HG03064 (cell line): ENCODE results near the gene CSTB.

Source experiments
- ATAC-seq: cut with Tn5 transposase; IDR thresholded peaks from one replicate; pipeline ENCODE4 v1.9.1; 2021; ENCODE audit warnings: low read depth; ENCODE audit not compliant: unreplicated experiment

CSTB gene

GRCh38 chr21:43811262-43812105, 35.4 kb upstream of the CSTB start:
- ATAC-seq, result no peak

- no peak for ATAC-seq
These were observed 34.6 kb upstream of the CSTB start for GRCh38 chr21:43810505-43811261.

- no peak for ATAC-seq
These were observed 33.9 kb upstream of the CSTB start for GRCh38 chr21:43809853-43810504.

- ATAC-seq, result no peak
These were observed 33.3 kb upstream of the CSTB start for GRCh38 chr21:43809346-43809799.

- no peak for ATAC-seq
These were observed 32.7 kb upstream of the CSTB start for GRCh38 chr21:43808832-43809251.

GRCh38 chr21:43808367-43808766, 32.3 kb upstream of the CSTB start:
- no peak for ATAC-seq

GRCh38 chr21:43806017-43806710, 30.1 kb upstream of the CSTB start:
- no peak for ATAC-seq

- ATAC-seq, result peak; percentile 65
These were observed 29.2 kb upstream of the CSTB start for GRCh38 chr21:43805275-43805800.

GRCh38 chr21:43803558-43804300, 27.6 kb upstream of the CSTB start:
- no peak for ATAC-seq

- ATAC-seq, result no peak
These were observed 26.7 kb upstream of the CSTB start for GRCh38 chr21:43802713-43803313.

- no peak for ATAC-seq
These were observed 25.1 kb upstream of the CSTB start for GRCh38 chr21:43801006-43801783.

GRCh38 chr21:43800566-43800965, 24.5 kb upstream of the CSTB start:
- ATAC-seq, result no peak

GRCh38 chr21:43800124-43800523, 24.0 kb upstream of the CSTB start:
- no peak for ATAC-seq

- no peak for ATAC-seq
These were observed 23.3 kb upstream of the CSTB start for GRCh38 chr21:43799301-43799840.

GRCh38 chr21:43797925-43798715, 22.0 kb upstream of the CSTB start:
- ATAC-seq, result no peak

GRCh38 chr21:43797415-43797814, 21.3 kb upstream of the CSTB start:
- no peak for ATAC-seq

- ATAC-seq, result no peak
These were observed 18.7 kb upstream of the CSTB start for GRCh38 chr21:43794857-43795256.
